ENCODE measurements around the gene NKAPD1. TPM values are rescaled to one million over a fixed set of nuclear protein-coding genes. Genes with fewer than 3 reads are reported as not detected.

NKAPD1 gene
- total RNA-seq, 2 donors from 2014 or later: 12.5 to 12.8 TPM

GRCh38 chr11:112096194-112096593 lies 22.1 kb downstream of the NKAPD1 start:
- Histone ChIP-seq H3K27me3 (no peaks in the 10 kb centered on the region), H3K4me1 (no peaks in the 10 kb centered on the region), H3K27ac (no peak overlapping the region), H3K4me3 (no peak overlapping the region), H3K9ac (ENCODE audit: low read depth in 2 of 2, low read length in 2 of 2) (no peak overlapping the region), H3K36me3 (peaks cover 26% of the 10 kb centered on the region), H3K9me3 (no peaks in the 10 kb centered on the region)
- TF ChIP-seq CTCF (IDR thresholded peaks at IDR 0.05): no peak
- intact Hi-C loops (cut with DNase I): no loop called here
- DNase-seq: no peak

- Histone ChIP-seq H3K27ac (no peak overlapping the region), H3K9ac (ENCODE audit: low read depth in 2 of 2, low read length in 2 of 2) (no peak overlapping the region), H3K4me1 (no peaks in the 10 kb centered on the region), H3K4me3 (no peak overlapping the region), H3K9me3 (no peaks in the 10 kb centered on the region), H3K27me3 (no peaks in the 10 kb centered on the region), H3K36me3 (peaks cover 9% of the 10 kb centered on the region)
- DNase-seq: no peak
- intact Hi-C loops (cut with DNase I): no loop called here
- no peak for TF ChIP-seq CTCF (IDR thresholded peaks at IDR 0.05)
Measured at GRCh38 chr11:112097734-112098528, 23.8 kb downstream of the NKAPD1 start.

GRCh38 chr11:112100462-112100861 lies 26.4 kb downstream of the NKAPD1 start:
- H3K27me3 ChIP-seq: no peaks in the 10 kb centered on the region
- no peaks in the 10 kb centered on the region for H3K36me3 ChIP-seq
- no peak overlapping the region for H3K4me3 ChIP-seq
- no peak for TF ChIP-seq CTCF (IDR thresholded peaks at IDR 0.05)
- intact Hi-C loops (cut with DNase I): no loop called here
- H3K27ac ChIP-seq: no peak overlapping the region
- H3K9ac ChIP-seq (ENCODE audit: low read depth in 2 of 2, low read length in 2 of 2): no peak overlapping the region
- no peak for DNase-seq
- H3K4me1 ChIP-seq: no peaks in the 10 kb centered on the region
- no peaks in the 10 kb centered on the region for H3K9me3 ChIP-seq

- H3K4me1 ChIP-seq: no peaks in the 10 kb centered on the region
- no peaks in the 10 kb centered on the region for H3K9me3 ChIP-seq
- no peak for DNase-seq
- intact Hi-C loops (cut with DNase I): no loop called here
- no peaks in the 10 kb centered on the region for H3K36me3 ChIP-seq
- no peaks in the 10 kb centered on the region for H3K27me3 ChIP-seq
- H3K9ac ChIP-seq (ENCODE audit: low read depth in 2 of 2, low read length in 2 of 2): no peak overlapping the region
- H3K4me3 ChIP-seq: no peak overlapping the region
- TF ChIP-seq CTCF (IDR thresholded peaks at IDR 0.05): no peak
- H3K27ac ChIP-seq: no peak overlapping the region
Measured at GRCh38 chr11:112103446-112103845, 29.3 kb downstream of the NKAPD1 start.

GRCh38 chr11:112106070-112106469 lies 32.0 kb downstream of the NKAPD1 start:
- intact Hi-C loops (cut with DNase I): no loop called here
- Histone ChIP-seq H3K9ac (ENCODE audit: low read depth in 2 of 2, low read length in 2 of 2) (no peak overlapping the region), H3K27ac (no peak overlapping the region), H3K4me3 (no peak overlapping the region), H3K4me1 (no peaks in the 10 kb centered on the region), H3K9me3 (no peaks in the 10 kb centered on the region), H3K36me3 (no peaks in the 10 kb centered on the region), H3K27me3 (no peaks in the 10 kb centered on the region)
- no peak for TF ChIP-seq CTCF (IDR thresholded peaks at IDR 0.05)
- DNase-seq: no peak
